GM19455 (cell line): Measurements from ENCODE around the gene GPS1.

Source experiments
- ATAC-seq: cut with Tn5 transposase; IDR thresholded peaks from one replicate; pipeline ENCODE4 v1.9.1; 2021; ENCODE audit not compliant: unreplicated experiment

Gene GPS1

GRCh38 chr17:82098169-82098938 lies 46.7 kb downstream of the GPS1 start, which contains the start of gene FASN:
Gene FASN, minus strand, starts transcription at chr17:82098236. Its CDS starts 1,791 bp downstream, at chr17:82096445.
- peak; percentile 68 for ATAC-seq

- ATAC-seq, result peak; percentile 15
Observed at GRCh38 chr17:82098939-82099763, 47.5 kb downstream of the GPS1 start.

GRCh38 chr17:82100502-82101298 lies 49.0 kb downstream of the GPS1 start:
- ATAC-seq, result no peak

- no peak for ATAC-seq
Observed at GRCh38 chr17:82101301-82101715, 49.6 kb downstream of the GPS1 start.

- no peak for ATAC-seq
Observed at GRCh38 chr17:82101767-82102679, 50.3 kb downstream of the GPS1 start.

GRCh38 chr17:82103553-82104451 lies 52.1 kb downstream of the GPS1 start:
- no peak for ATAC-seq

- no peak for ATAC-seq
Observed at GRCh38 chr17:82104797-82105416, 53.2 kb downstream of the GPS1 start.

- no peak for ATAC-seq
Observed at GRCh38 chr17:82105417-82105881, 53.8 kb downstream of the GPS1 start.

GRCh38 chr17:82105882-82106687 lies 54.4 kb downstream of the GPS1 start:
- ATAC-seq, result peak; percentile 77

GRCh38 chr17:82106688-82107305 lies 55.1 kb downstream of the GPS1 start:
- ATAC-seq, result no peak
